Breast epithelium (tissue), 3 donors: ENCODE data around the gene PDE4A.

Experiments used
- POLR2A ChIP-seq: fragments of 450-650 bp; IDR thresholded peaks from one replicate; pipeline ENCODE4 v1.6.1; 2016; ENCODE audit warnings: antibody characterized with exemption, mild to moderate bottlenecking, moderate library complexity
- TF ChIP-seq, protein P1 (sequence below), 3 donors: fragments of 450-650 bp; IDR thresholded peaks; one replicate each; pipeline ENCODE4 v1.5.1; 2016 to 2017; ENCODE audit warnings: antibody characterized with exemption in 3 of 3, mild to moderate bottlenecking in 3 of 3, moderate library complexity in 3 of 3

DNA sequence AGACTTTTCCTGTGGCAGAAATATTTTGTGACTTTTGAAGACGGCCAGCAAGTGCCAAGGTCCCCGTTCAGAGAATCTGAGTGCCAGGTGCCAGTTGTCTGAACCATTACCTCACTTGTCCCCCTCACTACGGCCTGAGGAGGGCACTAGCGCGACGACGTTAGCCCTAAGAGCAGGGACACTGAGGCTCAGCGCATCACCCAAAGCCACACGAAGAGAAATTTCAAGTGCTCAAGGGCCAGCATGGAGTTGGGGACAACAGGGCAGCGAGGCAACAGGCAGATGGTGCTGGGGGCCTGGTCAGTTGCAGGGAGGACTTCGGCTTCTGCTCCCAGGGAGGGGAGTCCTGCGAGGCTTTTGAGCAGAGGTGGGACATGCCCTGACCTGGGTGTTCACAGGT lies 30.5 kb upstream of the PDE4A start:
- TF ChIP-seq, protein P1, sequence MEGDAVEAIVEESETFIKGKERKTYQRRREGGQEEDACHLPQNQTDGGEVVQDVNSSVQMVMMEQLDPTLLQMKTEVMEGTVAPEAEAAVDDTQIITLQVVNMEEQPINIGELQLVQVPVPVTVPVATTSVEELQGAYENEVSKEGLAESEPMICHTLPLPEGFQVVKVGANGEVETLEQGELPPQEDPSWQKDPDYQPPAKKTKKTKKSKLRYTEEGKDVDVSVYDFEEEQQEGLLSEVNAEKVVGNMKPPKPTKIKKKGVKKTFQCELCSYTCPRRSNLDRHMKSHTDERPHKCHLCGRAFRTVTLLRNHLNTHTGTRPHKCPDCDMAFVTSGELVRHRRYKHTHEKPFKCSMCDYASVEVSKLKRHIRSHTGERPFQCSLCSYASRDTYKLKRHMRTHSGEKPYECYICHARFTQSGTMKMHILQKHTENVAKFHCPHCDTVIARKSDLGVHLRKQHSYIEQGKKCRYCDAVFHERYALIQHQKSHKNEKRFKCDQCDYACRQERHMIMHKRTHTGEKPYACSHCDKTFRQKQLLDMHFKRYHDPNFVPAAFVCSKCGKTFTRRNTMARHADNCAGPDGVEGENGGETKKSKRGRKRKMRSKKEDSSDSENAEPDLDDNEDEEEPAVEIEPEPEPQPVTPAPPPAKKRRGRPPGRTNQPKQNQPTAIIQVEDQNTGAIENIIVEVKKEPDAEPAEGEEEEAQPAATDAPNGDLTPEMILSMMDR (IDR thresholded peaks at IDR 0.05) = no peak
- TF ChIP-seq POLR2A = no peak
